DMS 273 (cell line): Measurements from ENCODE around the gene RASL10A.
A peak's percentile ranks its signal among the peaks of the same experiment; 100 is the strongest.

Experiments
- DNase-seq: peaks from one replicate; lab custom pipeline; 2025; ENCODE audit not compliant: unreplicated experiment; lab: John Stamatoyannopoulos, UW

Gene RASL10A

GRCh38 chr22:29270475-29271271, 44.8 kb downstream of the RASL10A start:
- no peak for DNase-seq

GRCh38 chr22:29269731-29270474, 45.6 kb downstream of the RASL10A start:
- no peak for DNase-seq

DNA sequence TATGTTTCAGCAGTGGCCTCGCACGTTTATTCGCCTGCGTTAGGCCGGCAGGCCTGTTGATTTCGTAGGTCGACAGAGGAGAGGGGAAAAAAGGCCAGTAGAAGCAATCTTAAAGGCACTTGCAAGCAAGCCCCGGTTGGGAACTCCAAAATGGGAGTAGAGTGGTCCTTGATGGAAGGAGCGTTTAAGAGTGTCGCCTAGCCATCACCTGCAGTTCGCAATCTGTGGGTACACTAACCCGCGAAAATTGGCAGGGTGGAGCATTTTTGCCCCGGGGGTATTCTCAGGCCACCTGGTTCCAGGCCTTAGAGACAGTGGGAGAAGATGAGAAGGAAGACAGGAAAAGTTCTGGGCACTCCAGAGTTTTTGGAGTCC, 46.3 kb downstream of the RASL10A start:
- peak; percentile 53 for DNase-seq

- peak; percentile 64 for DNase-seq
These were observed 46.8 kb downstream of the RASL10A start for GRCh38 chr22:29268511-29269229.

GRCh38 chr22:29267858-29268510, 47.5 kb downstream of the RASL10A start, which contains the start of the genes EWSR1 and RHBDD3:
Gene EWSR1, plus strand, starts transcription at chr22:29268268. Its CDS starts 69 bp downstream, at chr22:29268337.
Gene RHBDD3, minus strand, starts transcription at chr22:29267981. Its CDS starts 2,355 bp downstream, at chr22:29265626.
- peak; percentile 95 for DNase-seq

DNA sequence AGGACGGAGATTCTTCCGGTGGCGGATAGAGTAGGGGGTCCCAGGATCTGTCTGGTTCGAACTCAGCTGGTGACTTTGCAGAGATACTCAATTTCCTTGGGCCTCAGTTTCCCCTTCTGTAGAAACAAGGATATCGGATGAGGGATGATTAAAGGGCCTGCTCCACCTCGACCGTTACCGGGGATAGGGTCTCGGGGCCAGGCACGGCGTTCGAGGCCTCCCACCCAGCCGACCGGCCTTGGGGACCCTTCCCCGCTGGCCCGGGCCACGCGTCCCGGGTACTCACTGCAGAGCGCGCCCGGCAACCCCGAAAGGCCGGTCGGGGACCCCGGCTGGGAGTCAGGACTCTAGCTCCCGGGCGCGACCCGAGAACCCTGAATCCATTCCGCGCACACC, 48.0 kb downstream of the RASL10A start:
- no peak for DNase-seq

GRCh38 chr22:29266564-29267461, 48.7 kb downstream of the RASL10A start:
- peak; percentile 62 for DNase-seq

GRCh38 chr22:29265929-29266328, 49.6 kb downstream of the RASL10A start:
- no peak for DNase-seq

GRCh38 chr22:29265305-29265704, 50.2 kb downstream of the RASL10A start:
- DNase-seq = no peak

- DNase-seq = no peak
These were observed 51.7 kb downstream of the RASL10A start for GRCh38 chr22:29263791-29264276.
